K562 (cell line): ENCODE data around the gene FGF12. TPM values are rescaled to one million over a fixed set of nuclear protein-coding genes. Genes with fewer than 3 reads are reported as not detected.

Experiments
- CGGBP1 ChIP-seq: fragments of 250-450 bp; sonication (Bioruptor Pico); IDR thresholded peaks from 2 replicates; pipeline ENCODE4 v1.9.0; 2021; ENCODE audit warnings: mild to moderate bottlenecking
- EWSR1 ChIP-seq: fragments of 450-650 bp; IDR thresholded peaks from 2 replicates; pipeline ENCODE4 v1.6.1; 2018; ENCODE audit warnings: borderline replicate concordance, mild to moderate bottlenecking, low read depth, moderate library complexity; ENCODE audit not compliant: partially characterized antibody
- FOXK2 ChIP-seq, 2 experiments: fragments of 450-650 bp; IDR thresholded peaks in 1 of 2; conservative IDR thresholded peaks in 1 of 2; 2 replicates each; pipeline ENCODE4 v1.6.1; 2016; ENCODE audit warnings: low read depth in 2 of 2, mild to moderate bottlenecking in 1 of 2
- GTF2E2 ChIP-seq: fragments of 200-800 bp; sonication (Bioruptor generic); IDR thresholded peaks from 2 replicates; pipeline ENCODE4 v1.6.1; 2016; ENCODE audit warnings: missing genetic modification characterization, missing compliant biosample characterization
- HEY1 ChIP-seq: fragments of 250-450 bp; sonication (Bioruptor Pico); IDR thresholded peaks from 2 replicates; pipeline ENCODE4 v1.5.0; 2020; ENCODE audit warnings: mild to moderate bottlenecking, moderate library complexity, borderline replicate concordance
- KLF1 ChIP-seq: fragments of 450-650 bp; IDR thresholded peaks from 2 replicates; pipeline ENCODE4 v1.6.1; 2016; ENCODE audit warnings: missing genetic modification characterization, missing compliant biosample characterization
- LEF1 ChIP-seq: fragments of 450-650 bp; IDR thresholded peaks from 2 replicates; pipeline ENCODE4 v1.6.1; 2016; ENCODE audit warnings: mild to moderate bottlenecking
- MTA1 ChIP-seq: fragments of 450-650 bp; IDR thresholded peaks from 2 replicates; pipeline ENCODE4 v1.6.1; 2017; ENCODE audit warnings: borderline replicate concordance
- NRF1 ChIP-seq, 2 experiments: fragments of 450-650 bp; IDR thresholded peaks in 1 of 2; conservative IDR thresholded peaks in 1 of 2; 2 replicates each; pipeline ENCODE4 v1.6.1; 2014; ENCODE audit warnings: mild to moderate bottlenecking in 2 of 2
- TGIF2 ChIP-seq: sonication (generic); formaldehyde crosslinking; IDR thresholded peaks from 2 replicates; pipeline ENCODE4 v1.8.1; 2022; ENCODE audit warnings: mild to moderate bottlenecking, missing genetic modification reagents, moderate library complexity
- ZNF175 ChIP-seq: fragments of 200-800 bp; sonication (Bioruptor generic); IDR thresholded peaks from 2 replicates; pipeline ENCODE4 v1.6.1; 2016; ENCODE audit warnings: low read depth, mild to moderate bottlenecking, missing genetic modification characterization, missing compliant biosample characterization
- polyA plus RNA-seq, 8 experiments: library from polyadenylated mRNA; depleted of rRNA in 4 of 8; stranded (reverse) in 5 of 8; unstranded in 3 of 8; fragments of >200 nt; fragmentation: Nextera tagmentation in 2 of 8; fragmentation: Illumina TruSeq in 1 of 8; extraction: Ambion mirVana in 2 of 8; extraction: Trizol in 1 of 8; gene quantifications; 2 replicates each; pipeline versions ENCODE4 v1.2.1 to v1.2.3, GENCODE V29; 2011 to 2014; ENCODE audit warnings: inconsistent platforms in 1 of 8, missing spikeins in 1 of 8
- total RNA-seq, 7 experiments: library from RNA; depleted of rRNA in 6 of 7; stranded (reverse); fragments of >200 nt in 6 of 7; fragmentation: Illumina TruSeq in 2 of 7; extraction: Trizol in 2 of 7; gene quantifications; 2 replicates each; pipeline versions ENCODE4 v1.2.1 to v1.2.3, GENCODE V29; 2011 to 2021; ENCODE audit warnings: low replicate concordance in 1 of 7
- TF ChIP-seq, protein P1 (sequence below): fragments of 450-650 bp; IDR thresholded peaks from 2 replicates; pipeline ENCODE4 v1.6.1; 2016; ENCODE audit warnings: low read depth
- TF ChIP-seq, protein P2 (sequence below): fragments of 250-450 bp; sonication (Bioruptor Pico); IDR thresholded peaks from 2 replicates; pipeline ENCODE4 v1.4.0; 2020; ENCODE audit warnings: mild to moderate bottlenecking, moderate library complexity, borderline replicate concordance
- TF ChIP-seq, protein P3 (sequence below): IDR thresholded peaks from 2 replicates; pipeline ENCODE4 v1.6.1; 2014; ENCODE audit warnings: antibody characterized with exemption

Gene FGF12
- total and polyA plus RNA-seq, 9 of the 15 experiments (the other 6 are each of a cell fraction or from before 2014, with no cell fraction given) = not detected

- TF ChIP-seq, protein P1, sequence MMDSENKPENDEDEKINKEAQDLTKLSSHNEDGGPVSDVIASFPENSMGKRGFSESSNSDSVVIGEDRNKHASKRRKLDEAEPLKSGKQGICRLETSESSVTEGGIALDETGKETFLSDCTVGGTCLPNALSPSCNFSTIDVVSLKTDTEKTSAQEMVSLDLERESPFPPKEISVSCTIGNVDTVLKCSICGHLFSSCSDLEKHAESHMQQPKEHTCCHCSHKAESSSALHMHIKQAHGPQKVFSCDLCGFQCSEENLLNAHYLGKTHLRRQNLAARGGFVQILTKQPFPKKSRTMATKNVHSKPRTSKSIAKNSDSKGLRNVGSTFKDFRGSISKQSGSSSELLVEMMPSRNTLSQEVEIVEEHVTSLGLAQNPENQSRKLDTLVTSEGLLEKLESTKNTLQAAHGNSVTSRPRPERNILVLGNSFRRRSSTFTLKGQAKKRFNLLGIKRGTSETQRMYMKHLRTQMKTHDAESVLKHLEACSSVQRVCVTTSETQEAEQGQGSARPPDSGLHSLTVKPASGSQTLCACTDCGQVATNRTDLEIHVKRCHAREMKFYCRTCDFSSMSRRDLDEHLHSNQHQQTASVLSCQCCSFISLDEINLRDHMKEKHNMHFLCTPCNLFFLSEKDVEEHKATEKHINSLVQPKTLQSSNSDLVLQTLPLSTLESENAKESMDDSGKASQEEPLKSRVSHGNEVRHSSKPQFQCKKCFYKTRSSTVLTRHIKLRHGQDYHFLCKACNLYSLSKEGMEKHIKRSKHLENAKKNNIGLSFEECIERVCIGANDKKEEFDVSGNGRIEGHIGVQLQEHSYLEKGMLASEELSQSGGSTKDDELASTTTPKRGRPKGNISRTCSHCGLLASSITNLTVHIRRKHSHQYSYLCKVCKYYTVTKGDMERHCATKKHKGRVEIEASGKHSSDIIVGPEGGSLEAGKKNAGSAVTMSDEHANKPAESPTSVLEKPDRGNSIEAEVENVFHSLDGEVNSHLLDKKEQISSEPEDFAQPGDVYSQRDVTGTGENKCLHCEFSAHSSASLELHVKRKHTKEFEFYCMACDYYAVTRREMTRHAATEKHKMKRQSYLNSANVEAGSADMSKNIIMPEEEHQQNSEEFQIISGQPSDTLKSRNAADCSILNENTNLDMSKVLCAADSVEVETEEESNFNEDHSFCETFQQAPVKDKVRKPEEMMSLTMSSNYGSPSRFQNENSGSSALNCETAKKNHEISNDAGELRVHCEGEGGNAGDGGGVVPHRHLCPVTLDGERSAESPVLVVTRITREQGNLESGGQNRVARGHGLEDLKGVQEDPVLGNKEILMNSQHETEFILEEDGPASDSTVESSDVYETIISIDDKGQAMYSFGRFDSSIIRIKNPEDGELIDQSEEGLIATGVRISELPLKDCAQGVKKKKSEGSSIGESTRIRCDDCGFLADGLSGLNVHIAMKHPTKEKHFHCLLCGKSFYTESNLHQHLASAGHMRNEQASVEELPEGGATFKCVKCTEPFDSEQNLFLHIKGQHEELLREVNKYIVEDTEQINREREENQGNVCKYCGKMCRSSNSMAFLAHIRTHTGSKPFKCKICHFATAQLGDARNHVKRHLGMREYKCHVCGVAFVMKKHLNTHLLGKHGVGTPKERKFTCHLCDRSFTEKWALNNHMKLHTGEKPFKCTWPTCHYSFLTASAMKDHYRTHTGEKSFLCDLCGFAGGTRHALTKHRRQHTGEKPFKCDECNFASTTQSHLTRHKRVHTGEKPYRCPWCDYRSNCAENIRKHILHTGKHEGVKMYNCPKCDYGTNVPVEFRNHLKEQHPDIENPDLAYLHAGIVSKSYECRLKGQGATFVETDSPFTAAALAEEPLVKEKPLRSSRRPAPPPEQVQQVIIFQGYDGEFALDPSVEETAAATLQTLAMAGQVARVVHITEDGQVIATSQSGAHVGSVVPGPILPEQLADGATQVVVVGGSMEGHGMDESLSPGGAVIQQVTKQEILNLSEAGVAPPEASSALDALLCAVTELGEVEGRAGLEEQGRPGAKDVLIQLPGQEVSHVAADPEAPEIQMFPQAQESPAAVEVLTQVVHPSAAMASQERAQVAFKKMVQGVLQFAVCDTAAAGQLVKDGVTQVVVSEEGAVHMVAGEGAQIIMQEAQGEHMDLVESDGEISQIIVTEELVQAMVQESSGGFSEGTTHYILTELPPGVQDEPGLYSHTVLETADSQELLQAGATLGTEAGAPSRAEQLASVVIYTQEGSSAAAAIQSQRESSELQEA = no peak
- TF ChIP-seq MTA1 (no peak), TGIF2 (no peak), ZNF175 (CRISPR knock-in tag) (no peak), NRF1 (conservative IDR thresholded peaks at IDR 0.05 in 1 of 2, IDR thresholded peaks at IDR 0.05 in 1 of 2) (no peak), LEF1 (no peak), FOXK2 (conservative IDR thresholded peaks at IDR 0.05 in 1 of 2, IDR thresholded peaks at IDR 0.05 in 1 of 2; ENCODE audit: low read depth in 2 of 2) (no peak), GTF2E2 (no peak), KLF1 (no peak), CGGBP1 (CRISPR knock-in tag) (no peak), HEY1 (CRISPR knock-in tag) (no peak), EWSR1 (no peak)
- TF ChIP-seq, protein P2, sequence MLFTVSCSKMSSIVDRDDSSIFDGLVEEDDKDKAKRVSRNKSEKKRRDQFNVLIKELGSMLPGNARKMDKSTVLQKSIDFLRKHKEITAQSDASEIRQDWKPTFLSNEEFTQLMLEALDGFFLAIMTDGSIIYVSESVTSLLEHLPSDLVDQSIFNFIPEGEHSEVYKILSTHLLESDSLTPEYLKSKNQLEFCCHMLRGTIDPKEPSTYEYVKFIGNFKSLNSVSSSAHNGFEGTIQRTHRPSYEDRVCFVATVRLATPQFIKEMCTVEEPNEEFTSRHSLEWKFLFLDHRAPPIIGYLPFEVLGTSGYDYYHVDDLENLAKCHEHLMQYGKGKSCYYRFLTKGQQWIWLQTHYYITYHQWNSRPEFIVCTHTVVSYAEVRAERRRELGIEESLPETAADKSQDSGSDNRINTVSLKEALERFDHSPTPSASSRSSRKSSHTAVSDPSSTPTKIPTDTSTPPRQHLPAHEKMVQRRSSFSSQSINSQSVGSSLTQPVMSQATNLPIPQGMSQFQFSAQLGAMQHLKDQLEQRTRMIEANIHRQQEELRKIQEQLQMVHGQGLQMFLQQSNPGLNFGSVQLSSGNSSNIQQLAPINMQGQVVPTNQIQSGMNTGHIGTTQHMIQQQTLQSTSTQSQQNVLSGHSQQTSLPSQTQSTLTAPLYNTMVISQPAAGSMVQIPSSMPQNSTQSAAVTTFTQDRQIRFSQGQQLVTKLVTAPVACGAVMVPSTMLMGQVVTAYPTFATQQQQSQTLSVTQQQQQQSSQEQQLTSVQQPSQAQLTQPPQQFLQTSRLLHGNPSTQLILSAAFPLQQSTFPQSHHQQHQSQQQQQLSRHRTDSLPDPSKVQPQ (CRISPR knock-in tag) = no peak
- TF ChIP-seq, protein P3, sequence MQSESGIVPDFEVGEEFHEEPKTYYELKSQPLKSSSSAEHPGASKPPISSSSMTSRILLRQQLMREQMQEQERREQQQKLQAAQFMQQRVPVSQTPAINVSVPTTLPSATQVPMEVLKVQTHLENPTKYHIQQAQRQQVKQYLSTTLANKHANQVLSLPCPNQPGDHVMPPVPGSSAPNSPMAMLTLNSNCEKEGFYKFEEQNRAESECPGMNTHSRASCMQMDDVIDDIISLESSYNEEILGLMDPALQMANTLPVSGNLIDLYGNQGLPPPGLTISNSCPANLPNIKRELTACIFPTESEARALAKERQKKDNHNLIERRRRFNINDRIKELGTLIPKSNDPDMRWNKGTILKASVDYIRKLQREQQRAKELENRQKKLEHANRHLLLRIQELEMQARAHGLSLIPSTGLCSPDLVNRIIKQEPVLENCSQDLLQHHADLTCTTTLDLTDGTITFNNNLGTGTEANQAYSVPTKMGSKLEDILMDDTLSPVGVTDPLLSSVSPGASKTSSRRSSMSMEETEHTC = no peak
These were observed 310.3 kb downstream of the FGF12 start (continued) for GRCh38 chr3:192417017-192417416.
